ENCODE data around the gene BAZ2B. TPM values are rescaled to one million over a fixed set of nuclear protein-coding genes. Genes with fewer than 3 reads are reported as not detected.
"Not testable (repeated sequence)": the region's sequence is repeated elsewhere in the genome, so short reads cannot be mapped to it uniquely, and the experiment has no call there.

Gene BAZ2B
- polyA plus RNA-seq, 1 donor: 52.9 TPM

DNA sequence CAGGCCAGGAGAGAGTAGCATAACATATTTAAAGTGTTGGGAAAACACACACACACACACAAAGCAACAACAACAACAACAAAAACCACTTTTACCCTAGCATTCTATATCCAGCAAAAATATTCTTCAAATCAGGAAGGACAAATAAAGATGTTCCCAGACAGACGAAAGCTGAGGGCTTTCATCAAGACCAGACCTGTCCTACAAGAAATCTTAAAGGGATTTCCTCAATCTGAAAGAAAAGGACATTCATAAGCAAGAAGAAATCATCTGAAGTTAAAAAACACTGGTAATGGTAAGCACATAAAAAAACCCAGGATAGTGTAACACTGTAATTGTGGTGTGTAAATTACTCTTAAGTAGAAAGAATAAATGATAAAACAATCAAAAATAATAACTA lies 22.7 kb upstream of the BAZ2B start:
- no peak for DNase-seq
- Histone ChIP-seq H3K27ac (ENCODE audit: low read length) (no peak overlapping the region), H3K9me3 (ENCODE audit: control insufficient read depth, low read depth, low read length) (peaks cover 4% of the 10 kb centered on the region), H3K27me3 (ENCODE audit: control insufficient read depth, insufficient read depth, low read length) (no peaks in the 10 kb centered on the region), H3K4me1 (ENCODE audit: control insufficient read depth, insufficient read depth, low read length) (no peaks in the 10 kb centered on the region), H3K36me3 (ENCODE audit: control insufficient read depth, insufficient read depth, low read length) (no peaks in the 10 kb centered on the region), H3K4me3 (ENCODE audit: low read length) (no peak overlapping the region)
- WGBS (ENCODE audit: insufficient coverage, low lambda C conversion rate): 100% methylated on average over 1 of the region's 1 CpG

GRCh38 chr2:159637988-159638501 lies 21.7 kb upstream of the BAZ2B start:
- Histone ChIP-seq H3K9me3 (ENCODE audit: control insufficient read depth, low read depth, low read length) (peaks cover 4% of the 10 kb centered on the region), H3K27me3 (ENCODE audit: control insufficient read depth, insufficient read depth, low read length) (no peaks in the 10 kb centered on the region), H3K27ac (ENCODE audit: low read length) (no peak overlapping the region), H3K36me3 (ENCODE audit: control insufficient read depth, insufficient read depth, low read length) (no peaks in the 10 kb centered on the region), H3K4me1 (ENCODE audit: control insufficient read depth, insufficient read depth, low read length) (no peaks in the 10 kb centered on the region), H3K4me3 (ENCODE audit: low read length) (no peak overlapping the region)
- DNase-seq: no peak
- WGBS (ENCODE audit: insufficient coverage, low lambda C conversion rate): no CpG with 5 or more reads among the region's 4 CpGs

GRCh38 chr2:159637240-159637639 lies 20.9 kb upstream of the BAZ2B start:
- Histone ChIP-seq H3K4me1 (ENCODE audit: control insufficient read depth, insufficient read depth, low read length) (no peaks in the 10 kb centered on the region), H3K9me3 (ENCODE audit: control insufficient read depth, low read depth, low read length) (peaks cover 4% of the 10 kb centered on the region), H3K36me3 (ENCODE audit: control insufficient read depth, insufficient read depth, low read length) (no peaks in the 10 kb centered on the region), H3K27ac (ENCODE audit: low read length) (no peak overlapping the region), H3K4me3 (ENCODE audit: low read length) (no peak overlapping the region), H3K27me3 (ENCODE audit: control insufficient read depth, insufficient read depth, low read length) (no peaks in the 10 kb centered on the region)
- WGBS (ENCODE audit: insufficient coverage, low lambda C conversion rate): no CpG with 5 or more reads among the region's 3 CpGs
- DNase-seq: no peak

- Histone ChIP-seq H3K36me3 (ENCODE audit: control insufficient read depth, insufficient read depth, low read length) (no peaks in the 10 kb centered on the region), H3K27me3 (ENCODE audit: control insufficient read depth, insufficient read depth, low read length) (no peaks in the 10 kb centered on the region), H3K27ac (ENCODE audit: low read length) (no peak overlapping the region), H3K4me3 (ENCODE audit: low read length) (no peak overlapping the region), H3K9me3 (ENCODE audit: control insufficient read depth, low read depth, low read length) (peaks cover 4% of the 10 kb centered on the region), H3K4me1 (ENCODE audit: control insufficient read depth, insufficient read depth, low read length) (no peaks in the 10 kb centered on the region)
- no CpG with 5 or more reads among the region's 4 CpGs for WGBS (ENCODE audit: insufficient coverage, low lambda C conversion rate)
- DNase-seq: no peak
These were observed 18.9 kb upstream of the BAZ2B start for GRCh38 chr2:159635006-159635789.

DNA sequence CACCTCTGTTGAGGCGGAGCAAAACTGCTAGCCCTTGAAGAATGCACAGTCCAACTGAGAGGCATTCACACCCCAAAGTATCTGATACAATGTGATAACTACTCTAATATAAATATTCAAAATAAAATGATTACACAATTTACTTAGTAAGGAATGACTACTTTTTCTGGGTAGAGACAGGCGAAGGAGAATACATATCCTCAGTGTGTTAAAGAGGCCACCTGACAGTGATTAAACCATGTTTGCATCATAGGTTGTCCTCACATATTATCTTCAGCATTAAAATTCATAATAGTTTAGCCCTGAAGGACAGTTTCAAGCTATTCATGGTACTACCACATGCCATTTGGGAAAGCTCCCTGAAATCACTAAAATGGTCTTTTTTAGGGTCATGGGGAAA lies 16.9 kb upstream of the BAZ2B start:
- no peaks in the 10 kb centered on the region for H3K36me3 ChIP-seq (ENCODE audit: control insufficient read depth, insufficient read depth, low read length)
- no CpG with 5 or more reads among the region's 2 CpGs for WGBS (ENCODE audit: insufficient coverage, low lambda C conversion rate)
- DNase-seq: no peak
- no peaks in the 10 kb centered on the region for H3K9me3 ChIP-seq (ENCODE audit: control insufficient read depth, low read depth, low read length)
- no peak overlapping the region for H3K4me3 ChIP-seq (ENCODE audit: low read length)
- no peaks in the 10 kb centered on the region for H3K4me1 ChIP-seq (ENCODE audit: control insufficient read depth, insufficient read depth, low read length)
- H3K27ac ChIP-seq (ENCODE audit: low read length): no peak overlapping the region
- H3K27me3 ChIP-seq (ENCODE audit: control insufficient read depth, insufficient read depth, low read length): no peaks in the 10 kb centered on the region

DNA sequence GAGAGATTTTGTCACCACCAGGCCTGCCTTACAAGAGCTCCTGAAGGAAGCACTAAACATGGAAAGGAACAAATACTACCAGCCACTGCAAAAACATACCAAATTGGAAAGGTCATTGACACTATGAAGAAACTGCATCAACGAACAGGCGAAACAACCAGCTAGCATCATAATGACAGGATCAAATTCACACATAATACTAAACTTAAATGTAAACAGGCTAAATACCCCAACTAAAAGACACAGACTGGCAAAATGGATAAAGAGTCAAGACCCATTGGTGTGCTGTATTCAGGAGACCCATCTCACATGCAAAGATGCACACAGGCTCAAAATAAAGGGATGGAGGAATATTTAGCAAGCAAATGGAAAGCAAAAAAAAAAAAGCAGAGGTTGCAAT lies 9.3 kb upstream of the BAZ2B start:
- not testable (repeated sequence) for H3K36me3 ChIP-seq (ENCODE audit: control insufficient read depth, insufficient read depth, low read length); H3K4me3 ChIP-seq (ENCODE audit: low read length); DNase-seq; H3K4me1 ChIP-seq (ENCODE audit: control insufficient read depth, insufficient read depth, low read length); H3K27me3 ChIP-seq (ENCODE audit: control insufficient read depth, insufficient read depth, low read length); H3K27ac ChIP-seq (ENCODE audit: low read length); H3K9me3 ChIP-seq (ENCODE audit: control insufficient read depth, low read depth, low read length)
- WGBS (ENCODE audit: insufficient coverage, low lambda C conversion rate): no CpG with 5 or more reads among the region's 2 CpGs

- DNase-seq: no peak
- Histone ChIP-seq H3K36me3 (ENCODE audit: control insufficient read depth, insufficient read depth, low read length) (no peaks in the 10 kb centered on the region), H3K4me1 (ENCODE audit: control insufficient read depth, insufficient read depth, low read length) (peaks cover 2% of the 10 kb centered on the region), H3K4me3 (ENCODE audit: low read length) (no peak overlapping the region), H3K27ac (ENCODE audit: low read length) (no peak overlapping the region), H3K27me3 (ENCODE audit: control insufficient read depth, insufficient read depth, low read length) (no peaks in the 10 kb centered on the region), H3K9me3 (ENCODE audit: control insufficient read depth, low read depth, low read length) (peaks cover 2% of the 10 kb centered on the region)
- WGBS (ENCODE audit: insufficient coverage, low lambda C conversion rate): no CpG with 5 or more reads among the region's 1 CpG
These were observed 7.1 kb upstream of the BAZ2B start for GRCh38 chr2:159623436-159623835.

GRCh38 chr2:159622966-159623365 lies 6.6 kb upstream of the BAZ2B start:
- Histone ChIP-seq H3K9me3 (ENCODE audit: control insufficient read depth, low read depth, low read length) (peaks cover 2% of the 10 kb centered on the region), H3K36me3 (ENCODE audit: control insufficient read depth, insufficient read depth, low read length) (no peaks in the 10 kb centered on the region), H3K27me3 (ENCODE audit: control insufficient read depth, insufficient read depth, low read length) (no peaks in the 10 kb centered on the region), H3K27ac (ENCODE audit: low read length) (no peak overlapping the region), H3K4me3 (ENCODE audit: low read length) (no peak overlapping the region), H3K4me1 (ENCODE audit: control insufficient read depth, insufficient read depth, low read length) (peaks cover 4% of the 10 kb centered on the region)
- no peak for DNase-seq
- WGBS (ENCODE audit: insufficient coverage, low lambda C conversion rate): 95% methylated on average over 2 of the region's 2 CpGs

GRCh38 chr2:159620796-159621195 lies 4.4 kb upstream of the BAZ2B start:
- Histone ChIP-seq H3K4me3 (ENCODE audit: low read length) (no peak overlapping the region), H3K27ac (ENCODE audit: low read length) (no peak overlapping the region), H3K4me1 (ENCODE audit: control insufficient read depth, insufficient read depth, low read length) (peaks cover 9% of the 10 kb centered on the region), H3K27me3 (ENCODE audit: control insufficient read depth, insufficient read depth, low read length) (no peaks in the 10 kb centered on the region), H3K9me3 (ENCODE audit: control insufficient read depth, low read depth, low read length) (peaks cover 2% of the 10 kb centered on the region), H3K36me3 (ENCODE audit: control insufficient read depth, insufficient read depth, low read length) (no peaks in the 10 kb centered on the region)
- WGBS (ENCODE audit: insufficient coverage, low lambda C conversion rate): 100% methylated on average over 1 of the region's 2 CpGs
- no peak for DNase-seq

DNA sequence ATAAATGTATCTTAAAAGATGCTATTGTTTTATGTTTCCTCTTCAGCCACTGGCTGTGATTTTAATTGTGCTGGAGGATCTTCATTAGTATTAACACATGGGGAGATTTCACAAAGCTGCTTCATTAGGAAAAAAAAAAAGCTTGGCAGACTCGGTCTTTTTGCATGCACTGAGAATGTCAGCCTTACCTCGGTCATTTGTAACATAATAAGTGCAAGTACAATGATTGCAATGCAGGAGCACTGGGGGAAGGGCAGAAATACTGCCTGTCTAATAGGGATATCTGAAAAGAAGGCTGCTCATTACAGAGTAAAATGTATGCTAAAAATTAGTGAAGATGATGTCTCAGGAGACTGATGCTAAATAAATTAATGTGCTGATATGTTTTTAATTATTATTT lies 1.3 kb upstream of the BAZ2B start:
- Histone ChIP-seq H3K4me1 (ENCODE audit: control insufficient read depth, insufficient read depth, low read length) (peaks cover 10% of the 10 kb centered on the region), H3K36me3 (ENCODE audit: control insufficient read depth, insufficient read depth, low read length) (no peaks in the 10 kb centered on the region), H3K9me3 (ENCODE audit: control insufficient read depth, low read depth, low read length) (no peaks in the 10 kb centered on the region), H3K4me3 (ENCODE audit: low read length) (peak overlapping the region; percentile 96), H3K27ac (ENCODE audit: low read length) (peak overlapping the region; percentile 23), H3K27me3 (ENCODE audit: control insufficient read depth, insufficient read depth, low read length) (no peaks in the 10 kb centered on the region)
- no CpG with 5 or more reads among the region's 2 CpGs for WGBS (ENCODE audit: insufficient coverage, low lambda C conversion rate)
- DNase-seq: peak in 1 of 2 donors; percentile 70

GRCh38 chr2:159617100-159617499 lies 752 bp upstream of the BAZ2B start:
- peak in 1 of 2 donors; percentile 47 for DNase-seq
- Histone ChIP-seq H3K4me1 (ENCODE audit: control insufficient read depth, insufficient read depth, low read length) (peaks cover 13% of the 10 kb centered on the region), H3K36me3 (ENCODE audit: control insufficient read depth, insufficient read depth, low read length) (no peaks in the 10 kb centered on the region), H3K4me3 (ENCODE audit: low read length) (peak overlapping the region; percentile 96), H3K9me3 (ENCODE audit: control insufficient read depth, low read depth, low read length) (no peaks in the 10 kb centered on the region), H3K27me3 (ENCODE audit: control insufficient read depth, insufficient read depth, low read length) (no peaks in the 10 kb centered on the region), H3K27ac (ENCODE audit: low read length) (peak overlapping the region; percentile 99)
- WGBS (ENCODE audit: insufficient coverage, low lambda C conversion rate): 10% methylated on average over 4 of the region's 4 CpGs
